NCI-H187 treated with DMSO at 0.1 percent for 48 hours (cell line): Measurements from ENCODE around the gene SYT12.
"Not testable (repeated sequence)": the region's sequence is repeated elsewhere in the genome, so short reads cannot be mapped to it uniquely, and the experiment has no call there.

ENCODE experiments used
- DNase-seq: peaks from one replicate; lab custom pipeline; 2025; lab: John Stamatoyannopoulos, UW

Gene SYT12

DNA sequence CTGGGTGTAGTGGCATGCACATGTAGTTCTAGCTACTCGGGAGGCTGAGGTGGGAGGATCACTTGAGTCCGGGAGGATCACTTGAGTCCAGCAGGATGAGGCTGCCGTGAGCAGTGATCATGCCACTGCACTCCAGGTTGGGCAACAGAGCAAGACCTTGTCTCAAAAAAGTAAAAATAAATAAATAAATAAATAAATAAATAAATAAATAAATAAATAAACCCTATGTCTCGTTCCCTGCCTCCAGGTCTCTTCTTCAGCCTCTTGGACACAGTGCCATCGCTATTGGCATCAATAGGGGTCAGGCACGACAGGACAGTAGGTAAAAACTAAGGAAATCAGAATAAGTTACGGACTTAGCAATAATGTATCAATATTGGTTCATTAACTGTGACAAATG is 23.4 kb upstream of the SYT12 start:
- no peak for DNase-seq

DNA sequence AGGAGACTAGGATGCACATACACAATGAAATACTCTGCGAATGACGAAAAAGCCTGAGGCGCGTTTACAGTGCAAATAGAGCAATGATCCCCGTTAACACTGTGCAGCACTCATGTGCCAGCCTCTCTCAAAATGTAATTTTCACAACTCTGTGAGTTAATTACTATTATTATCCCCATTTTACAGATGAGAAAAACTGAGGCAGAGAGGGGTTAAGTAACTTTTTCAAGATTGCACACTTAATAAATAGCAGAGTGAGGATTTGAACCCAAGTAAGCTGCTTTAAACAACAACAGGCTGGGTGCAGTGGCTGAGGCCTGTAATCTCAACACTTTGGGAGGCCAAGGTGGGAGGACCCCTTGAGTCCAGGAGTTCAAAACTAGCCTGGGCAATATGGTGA is 21.6 kb upstream of the SYT12 start:
- no peak for DNase-seq

DNA sequence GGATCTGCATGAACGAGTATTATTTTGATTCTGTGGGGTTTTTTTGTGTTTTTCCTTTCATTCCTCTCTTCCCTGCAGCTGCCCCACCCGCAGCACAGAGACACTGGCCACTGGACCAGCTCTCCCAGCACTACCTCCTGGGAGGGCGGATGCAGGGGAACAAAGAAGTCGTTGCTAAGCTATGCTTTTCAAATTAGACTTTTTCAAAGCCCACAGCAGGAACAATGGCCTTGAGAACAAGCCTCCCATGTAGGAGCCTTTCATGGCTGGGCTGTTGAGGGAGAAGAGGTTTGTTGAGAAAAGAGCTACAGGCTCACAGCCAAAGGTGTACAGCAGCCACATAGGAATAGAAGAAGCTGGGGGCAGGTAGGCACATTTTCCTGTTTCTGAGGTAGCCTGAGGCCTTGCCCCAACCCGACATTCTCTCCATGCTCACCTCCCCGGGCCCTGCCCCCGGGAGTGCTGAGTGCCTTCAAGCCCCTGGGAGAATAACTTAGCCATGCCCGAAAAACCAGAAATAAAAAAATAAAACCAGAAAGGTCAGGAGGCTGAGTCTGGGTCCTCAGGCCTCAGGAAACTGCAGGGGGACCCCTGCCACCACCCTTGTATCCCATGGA is 20.5 kb upstream of the SYT12 start:
- DNase-seq, result no peak

DNA sequence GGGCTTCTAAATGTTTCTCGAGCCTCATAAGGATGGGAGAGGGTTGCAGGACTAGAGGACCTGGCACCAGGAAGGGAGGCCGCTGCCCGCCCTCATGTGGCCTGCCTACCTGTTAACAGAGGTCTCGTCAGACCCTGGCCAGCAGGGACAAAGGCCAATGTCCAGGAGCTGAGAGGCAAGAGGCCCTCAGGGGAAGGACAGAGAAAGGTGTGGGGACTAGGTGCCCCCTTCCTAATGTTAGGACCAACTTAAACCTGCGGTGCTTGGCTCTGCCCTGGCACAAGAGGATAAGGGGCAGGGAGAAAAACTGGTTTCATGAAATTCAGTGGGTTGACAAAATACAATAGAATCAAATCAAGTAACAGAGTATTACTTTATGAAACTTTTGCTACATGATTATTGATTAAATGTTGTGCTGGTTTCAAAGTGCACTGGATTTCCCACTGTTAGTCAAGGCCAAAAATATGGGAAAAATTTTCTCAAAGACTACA is 20.0 kb upstream of the SYT12 start:
- DNase-seq, result no peak

DNA sequence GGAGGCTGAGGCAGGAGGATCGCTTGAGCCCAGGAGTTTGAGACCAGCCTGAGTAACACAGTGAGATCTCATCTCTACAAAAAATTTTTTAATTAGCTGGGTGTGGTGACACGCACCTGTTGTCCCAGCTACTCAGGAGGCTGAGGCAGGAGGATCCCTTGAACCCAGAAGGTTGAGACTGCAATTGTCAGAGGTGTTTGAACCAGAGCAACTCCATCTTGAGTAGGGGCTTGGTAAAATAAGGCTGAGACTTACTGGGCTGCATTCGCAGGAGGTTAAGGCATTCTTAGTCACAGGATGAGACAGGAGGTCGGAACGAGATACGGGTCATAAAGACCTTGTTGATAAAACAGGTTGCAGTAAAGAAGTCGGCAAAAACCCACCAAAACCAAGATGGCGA is 17.7 kb upstream of the SYT12 start:
- not testable (repeated sequence) for DNase-seq

DNA sequence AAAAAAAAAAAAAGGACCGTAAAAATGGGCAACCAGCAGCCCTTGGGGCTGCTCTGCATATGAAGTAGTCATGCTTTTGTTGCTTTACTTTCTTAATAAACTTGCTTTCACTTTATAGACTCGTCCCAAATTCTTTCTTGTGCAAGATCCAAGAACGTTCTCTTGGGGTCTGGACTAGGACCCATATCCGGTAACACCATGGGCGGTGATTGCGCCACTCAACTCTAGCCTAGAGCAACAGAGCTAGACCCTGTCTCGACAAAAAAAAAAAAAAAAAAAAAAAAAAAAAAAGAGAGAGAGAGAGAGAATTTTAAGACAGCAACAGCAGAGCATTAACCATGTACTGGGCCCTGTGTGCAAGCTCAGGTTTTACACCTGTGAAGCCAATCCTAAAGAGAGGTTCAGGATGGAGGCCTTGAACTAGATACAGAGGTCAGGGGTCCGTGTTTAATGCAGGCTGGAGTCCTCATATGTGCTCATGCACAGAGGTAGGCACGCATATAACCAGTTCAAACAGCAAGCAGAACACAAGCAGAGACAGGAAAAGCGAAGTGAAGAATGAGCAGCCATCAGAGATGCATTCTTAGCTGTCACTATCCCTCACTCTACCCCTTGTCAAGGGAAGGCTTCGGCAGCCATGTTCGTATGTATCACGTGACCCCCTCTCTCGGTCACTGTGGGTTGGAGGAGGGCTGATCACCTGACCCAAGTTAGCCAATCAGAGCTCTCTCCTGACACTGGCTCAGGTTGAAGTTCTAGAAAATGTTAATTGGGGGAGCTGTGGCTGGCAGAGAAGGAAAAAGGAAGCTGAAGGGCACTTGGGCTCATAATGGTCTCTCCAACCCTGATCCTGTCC is 16.7 kb upstream of the SYT12 start:
- no peak for DNase-seq

DNA sequence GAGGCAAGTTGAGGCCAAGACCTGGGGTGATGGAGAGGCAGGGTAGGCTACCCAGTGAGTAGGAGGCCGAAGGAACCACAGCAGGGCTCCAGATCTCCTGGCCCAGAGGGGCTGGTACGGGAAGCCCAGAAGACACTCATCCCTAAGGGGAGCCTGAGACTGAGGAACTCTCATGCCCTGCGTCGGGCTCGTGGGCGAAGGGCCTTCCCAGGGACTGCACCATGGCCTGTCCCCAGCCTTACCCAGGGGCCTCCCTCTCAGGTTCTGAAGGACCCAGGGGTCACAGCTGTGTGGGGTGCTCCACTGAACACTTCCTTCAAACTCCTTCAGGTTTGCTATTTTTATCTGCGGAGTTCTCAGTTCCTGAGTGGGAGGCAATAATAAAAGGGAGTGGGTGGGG is 15.8 kb upstream of the SYT12 start:
- no peak for DNase-seq

DNA sequence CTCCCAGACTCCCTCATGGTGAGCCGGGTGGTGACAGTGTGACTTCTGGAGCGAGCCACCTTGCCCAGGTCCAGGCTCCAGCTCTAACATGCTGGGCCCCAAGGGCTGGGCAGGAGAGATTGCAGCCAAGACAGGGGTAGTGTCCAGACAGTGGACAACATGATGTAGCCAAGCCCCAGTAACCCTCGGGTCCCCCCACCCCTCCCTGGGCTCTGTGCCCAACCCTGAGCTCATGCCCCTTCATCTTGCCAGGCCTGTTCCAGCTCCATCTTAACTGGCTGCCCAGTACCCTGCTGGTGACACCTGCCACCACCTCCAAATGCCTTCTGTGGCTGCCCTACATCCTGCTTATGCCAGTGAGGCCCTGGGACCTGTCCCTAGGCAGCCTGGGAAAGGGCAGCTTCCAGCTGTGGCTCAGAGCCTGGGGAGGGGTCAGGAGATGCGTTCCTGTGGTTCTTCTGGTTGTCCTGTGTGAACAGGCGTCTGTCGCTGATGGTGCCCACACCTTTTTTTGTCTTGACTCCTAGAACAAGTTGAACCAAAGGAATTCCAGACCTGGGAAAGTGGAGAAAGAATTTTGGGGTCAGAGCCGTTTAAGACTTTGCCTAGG is 12.5 kb upstream of the SYT12 start:
- no peak for DNase-seq

DNA sequence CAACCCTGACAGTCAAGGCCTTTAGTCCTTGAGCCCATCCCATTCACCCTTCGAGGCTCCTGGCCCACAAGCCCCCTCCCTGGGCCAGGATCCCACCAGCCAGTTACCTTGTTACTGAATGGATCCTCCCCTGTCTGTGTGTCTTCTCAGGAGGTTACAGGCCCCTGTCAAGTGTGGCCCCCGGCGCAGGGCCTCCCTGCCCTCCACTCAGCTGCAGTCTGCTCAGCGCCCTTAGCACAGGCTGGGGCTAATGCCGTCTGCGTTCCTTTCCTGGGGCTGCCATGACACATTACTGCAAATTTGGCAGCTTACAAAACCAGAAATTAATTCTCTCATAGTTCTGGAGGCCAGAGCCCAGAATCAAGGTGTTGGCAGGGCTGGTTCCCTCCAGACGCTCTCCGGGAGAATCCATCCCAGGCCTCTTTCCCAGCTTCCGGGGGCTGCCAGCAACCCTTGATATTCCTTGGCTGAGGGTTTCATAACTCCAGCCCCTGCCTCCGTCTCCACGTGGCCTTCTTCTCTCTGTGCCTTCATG is 9.4 kb upstream of the SYT12 start:
- no peak for DNase-seq

DNA sequence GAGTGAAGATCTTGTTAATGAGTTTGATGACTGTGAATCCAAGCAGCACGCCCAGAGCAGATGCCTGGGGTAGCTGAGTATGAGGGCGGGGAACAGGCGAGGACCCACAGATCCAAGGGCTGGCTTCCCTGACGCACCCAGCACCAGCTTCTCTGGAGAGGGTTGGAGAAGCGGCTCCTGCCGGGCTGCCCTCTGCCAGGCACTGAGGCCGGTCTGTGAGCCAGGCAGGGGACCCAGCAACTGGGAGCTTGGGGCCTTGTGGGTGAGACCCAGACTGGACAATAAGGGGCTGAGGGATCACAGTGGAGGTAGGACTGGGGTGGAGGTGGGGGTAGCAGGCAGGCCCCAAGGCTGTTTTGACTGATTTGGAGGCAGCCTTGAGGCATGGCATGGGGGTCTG is 8.6 kb upstream of the SYT12 start:
- no peak for DNase-seq

DNA sequence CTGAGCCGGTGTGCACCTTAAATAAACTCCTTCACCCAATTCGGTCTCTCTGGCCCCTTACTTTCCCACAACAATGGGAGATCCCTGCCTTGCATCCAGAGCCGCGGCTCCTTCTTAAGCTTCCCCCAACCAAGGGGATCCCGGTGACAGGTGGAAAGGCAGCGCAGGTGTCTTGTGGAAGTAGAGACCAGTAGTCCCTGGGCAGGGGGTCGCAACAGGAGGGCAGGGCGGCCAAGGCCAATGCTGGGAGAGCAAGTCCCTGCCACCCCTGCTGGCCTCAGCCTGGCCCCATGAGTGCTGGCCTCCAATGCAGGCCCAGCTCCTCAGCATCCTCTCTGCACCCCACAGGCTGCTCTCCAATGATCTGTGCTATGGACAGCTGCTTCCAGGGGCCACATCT is 7.9 kb upstream of the SYT12 start:
- DNase-seq, result no peak

DNA sequence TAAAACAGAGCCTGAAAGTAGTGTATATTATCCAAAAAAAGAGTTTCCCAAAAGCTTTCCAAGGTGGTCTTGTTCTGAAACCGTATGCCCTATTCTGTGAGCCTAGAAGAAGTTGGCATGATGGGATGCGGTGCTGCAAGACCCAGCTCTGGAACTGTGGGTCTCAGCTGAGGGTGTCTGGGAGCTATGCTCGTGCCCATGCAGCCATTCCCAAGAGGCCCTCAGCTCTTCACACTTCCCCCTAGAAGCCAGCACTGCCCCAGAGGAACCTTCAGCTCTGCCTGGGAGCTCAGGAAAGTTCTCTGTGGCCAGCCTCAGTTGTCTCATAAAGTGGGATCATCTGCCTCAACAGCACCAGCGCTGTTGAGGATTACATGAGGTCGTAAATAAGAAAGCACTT is 6.4 kb upstream of the SYT12 start:
- DNase-seq, result no peak

DNA sequence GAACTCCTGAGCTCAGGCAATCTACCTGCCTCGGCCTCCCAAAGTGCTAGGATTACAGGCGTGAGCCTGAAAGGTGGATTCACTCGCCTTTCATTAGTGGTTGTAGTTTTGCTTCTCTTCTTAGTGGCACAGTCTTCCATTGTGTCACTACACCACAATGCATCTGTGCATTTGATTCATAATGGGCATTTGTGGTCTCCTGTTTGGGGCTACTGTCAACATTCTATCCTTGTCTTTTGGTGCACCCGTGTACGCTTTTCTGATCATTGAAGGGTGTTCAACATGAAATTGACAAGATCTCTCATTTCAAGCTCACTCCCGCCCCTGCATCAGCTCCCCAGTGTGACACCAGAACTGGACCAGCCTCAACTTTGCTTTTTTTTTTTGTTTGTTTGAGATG is 2.0 kb upstream of the SYT12 start:
- no peak for DNase-seq

DNA sequence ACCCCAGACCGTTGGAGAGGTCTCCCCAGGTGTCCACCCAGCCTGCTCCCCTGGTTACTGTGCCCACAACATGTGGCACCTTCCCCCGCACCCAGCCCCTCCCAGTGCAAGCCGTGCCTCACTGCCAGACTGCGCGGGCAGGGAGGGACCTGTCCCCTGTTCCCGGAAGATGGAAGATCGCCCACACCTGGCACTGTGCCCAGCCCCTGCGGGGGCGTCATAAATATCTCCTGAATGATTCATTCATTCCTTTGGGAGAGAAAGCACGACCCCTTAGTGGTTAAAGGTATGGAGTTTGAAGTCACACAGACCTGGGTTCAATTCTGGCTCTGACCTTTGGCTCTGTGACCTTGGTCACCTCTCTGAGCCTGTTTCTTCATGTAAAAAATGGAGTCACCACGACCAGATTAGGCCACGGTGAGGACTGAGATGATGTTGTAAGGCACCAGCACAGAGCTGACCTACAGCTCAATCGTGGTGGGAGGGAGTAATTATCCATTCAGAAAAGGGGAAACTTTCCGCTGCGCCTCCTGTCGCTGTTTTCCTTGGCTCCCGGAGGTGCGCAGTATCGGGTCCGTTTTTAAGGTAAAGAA is 497 bp upstream of the SYT12 start:
- DNase-seq, result no peak

DNA sequence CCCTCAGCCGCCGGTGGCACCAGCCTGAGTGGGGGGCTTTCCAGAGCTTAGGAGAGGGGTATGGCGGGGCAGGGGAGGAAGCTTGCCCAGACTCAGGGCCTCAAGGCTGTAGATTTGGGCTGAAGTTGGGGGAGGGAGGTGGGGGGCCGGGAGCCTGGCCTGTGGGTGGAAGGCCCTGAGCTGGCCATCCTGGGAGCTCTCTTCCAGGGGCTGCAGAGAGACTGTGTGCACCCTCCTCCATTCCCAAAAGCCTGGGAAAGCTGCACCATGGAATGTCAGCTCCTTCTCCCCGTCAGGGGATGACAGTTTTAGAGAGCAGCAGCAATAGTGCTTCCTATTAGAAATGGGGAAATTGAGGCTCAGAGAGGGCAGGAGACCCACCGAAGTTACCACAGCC is 1.0 kb downstream of the SYT12 start:
- no peak for DNase-seq

DNA sequence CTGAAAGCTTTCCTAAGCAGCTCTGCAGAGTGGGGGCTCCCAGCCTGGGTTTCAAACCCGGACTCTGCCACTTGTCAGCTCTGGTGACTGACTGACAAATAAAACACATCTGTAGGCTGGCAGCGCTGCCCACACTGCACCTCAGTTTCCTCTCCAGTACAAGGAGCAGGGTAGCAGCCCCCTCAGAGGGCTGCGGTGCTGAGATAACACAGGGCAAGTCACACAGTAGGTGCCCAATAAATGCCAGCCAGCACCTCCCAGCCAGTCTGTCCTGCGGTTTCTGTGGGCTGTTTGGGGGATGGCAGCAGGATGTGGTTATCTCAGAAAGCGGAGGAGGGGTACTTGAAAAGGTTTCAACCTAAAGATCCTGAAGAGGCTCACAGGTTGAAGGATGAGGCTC is 1.5 kb downstream of the SYT12 start:
- DNase-seq, result no peak

DNA sequence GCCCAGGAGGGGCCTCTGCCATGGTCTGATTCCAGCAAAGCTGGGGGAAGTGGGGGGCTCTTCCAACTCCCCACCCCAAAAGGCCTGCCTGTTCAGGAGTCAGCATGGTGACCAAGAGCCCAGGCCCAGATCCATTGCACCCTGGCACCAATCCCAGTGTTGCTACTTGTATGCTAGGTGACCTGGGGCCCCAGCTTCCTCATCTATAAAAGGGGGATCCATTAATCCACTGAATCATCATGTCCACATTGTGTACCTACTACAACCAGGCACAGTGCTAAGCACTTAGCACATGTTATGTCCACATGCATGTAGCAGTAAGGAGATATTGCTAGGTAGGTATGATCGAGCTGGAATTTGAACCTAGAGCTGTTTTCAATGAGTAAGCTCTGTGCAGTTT is 2.0 kb downstream of the SYT12 start:
- DNase-seq, result no peak

DNA sequence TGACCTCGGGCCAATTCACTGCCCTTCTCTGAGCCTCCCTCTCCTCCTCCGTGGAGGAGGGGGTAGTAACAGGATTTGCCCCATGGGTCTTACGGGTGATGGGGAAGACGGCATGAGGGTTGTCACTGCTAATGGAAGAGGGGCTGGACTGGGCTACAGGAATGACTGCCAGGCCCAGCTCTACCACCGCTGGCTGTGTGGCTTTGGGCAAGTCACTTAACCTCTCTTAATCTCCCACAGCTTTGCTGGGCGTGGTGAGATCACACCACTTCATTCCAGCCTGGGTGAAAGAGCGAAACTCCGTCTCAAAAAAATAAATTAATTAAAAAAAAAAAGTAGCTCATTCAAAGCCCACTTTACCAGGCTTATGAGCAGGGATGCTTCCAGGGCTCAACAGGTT is 2.8 kb downstream of the SYT12 start:
- no peak for DNase-seq

DNA sequence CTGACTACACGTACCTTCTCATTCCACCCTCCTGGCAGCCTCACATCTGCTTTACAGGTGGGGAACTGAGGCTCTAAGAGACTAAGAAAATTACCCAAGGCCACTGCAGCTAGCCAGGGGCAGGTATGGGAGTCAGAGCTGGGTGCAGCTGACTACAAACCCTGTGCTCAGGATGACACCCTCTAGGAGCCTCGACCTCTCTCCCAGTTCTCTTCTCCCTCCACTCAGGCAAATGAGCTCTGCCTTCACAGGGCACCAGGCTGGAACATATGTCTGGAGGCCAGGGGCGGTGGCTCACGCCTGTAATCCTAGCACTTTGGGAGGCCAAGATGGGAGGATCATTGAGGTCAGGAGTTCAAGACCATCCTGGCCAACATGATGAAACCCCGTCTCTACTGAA is 4.0 kb downstream of the SYT12 start:
- DNase-seq, result no peak

DNA sequence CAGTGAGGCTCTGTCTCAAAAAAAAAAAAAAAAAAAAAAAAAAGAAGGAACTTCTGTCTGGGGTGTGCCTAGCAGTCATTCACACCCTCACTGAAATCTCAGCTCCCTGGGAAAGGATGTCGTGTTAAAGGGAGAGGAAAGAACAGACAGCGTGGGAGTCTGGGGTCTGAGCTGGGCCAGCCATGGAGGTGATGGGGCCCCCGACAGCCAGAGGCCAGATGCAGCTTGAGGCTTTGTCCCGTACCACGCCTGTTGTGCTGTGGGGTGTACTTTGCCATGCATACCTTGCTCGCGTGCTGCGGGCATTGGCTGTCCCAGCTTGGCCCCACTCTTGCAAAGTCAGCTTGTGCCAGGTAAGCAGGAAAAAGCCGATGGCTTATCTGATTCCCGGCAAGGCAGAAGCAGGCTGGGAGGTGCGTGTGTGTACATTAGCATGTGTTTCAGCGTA is 4.6 kb downstream of the SYT12 start:
- DNase-seq, result no peak

DNA sequence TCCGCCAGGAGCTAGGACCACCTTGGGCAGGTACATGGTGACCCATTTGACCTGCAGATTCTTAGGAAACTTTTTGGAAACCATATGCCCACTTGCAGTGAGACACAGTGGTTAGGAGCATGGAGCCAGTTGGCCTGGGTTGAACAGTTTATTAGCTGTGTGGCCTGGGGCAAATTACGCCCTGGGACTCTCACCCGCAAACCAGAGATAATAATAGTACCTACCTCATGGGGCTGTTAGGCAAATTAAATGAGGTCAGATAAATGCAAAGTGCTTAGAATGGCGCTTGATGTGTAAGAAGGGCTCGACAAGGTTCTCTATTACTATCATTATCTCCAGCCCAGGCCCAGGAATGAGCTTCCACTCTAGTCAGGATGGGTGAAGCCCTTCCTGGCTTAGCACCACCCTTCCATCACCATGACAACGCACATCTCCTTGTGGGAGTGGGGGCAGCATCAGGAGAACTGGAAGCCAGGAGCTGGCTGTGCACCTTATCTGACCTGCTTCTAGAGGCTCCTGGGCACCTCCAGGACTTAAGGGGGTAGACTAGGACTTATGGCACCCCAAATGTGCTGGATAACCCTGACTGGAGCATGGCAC is 5.1 kb downstream of the SYT12 start:
- DNase-seq, result no peak

DNA sequence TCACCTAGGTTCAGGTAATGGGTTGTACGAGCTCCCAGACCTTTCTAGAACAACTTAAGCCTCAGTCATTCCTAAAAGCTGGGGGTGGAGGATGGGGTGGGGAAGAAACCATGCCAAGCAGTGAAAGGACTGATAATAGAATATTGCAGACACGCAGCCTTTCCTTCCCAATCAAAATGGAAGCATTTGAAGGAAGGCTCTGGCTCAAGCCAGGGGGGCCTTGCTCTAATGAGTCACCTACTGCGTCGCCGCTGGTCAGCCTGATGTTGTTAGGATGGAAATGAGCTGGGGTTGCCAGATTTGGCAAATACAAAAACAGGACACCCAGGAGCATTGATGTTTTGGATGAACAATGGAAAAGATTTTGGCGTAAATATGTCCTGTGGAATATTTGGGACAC is 6.2 kb downstream of the SYT12 start:
- DNase-seq, result no peak
